OCI-LY7 (cell line): ENCODE results near the gene SMAD1. TPM values are rescaled to one million over a fixed set of nuclear protein-coding genes. Genes with fewer than 3 reads are reported as not detected.

ENCODE experiments used
- BruUV-seq: library from RNA; stranded (reverse); fragments of 400-500 nt; replicated peaks from 2 replicates; lab custom pipeline; 2021; lab: Mats Ljungman, UMichigan
- CTCF ChIA-PET: fragments of 300-600 bp; sonication (Branson Sonifier 250); formaldehyde crosslinking; loops from one replicate; lab custom pipeline; 2022; ENCODE audit warnings: antibody characterized with exemption; ENCODE audit not compliant: unreplicated experiment; lab: Charles Lee
- POLR2A ChIA-PET: fragments of 300-600 bp; sonication (Branson Sonifier 250); formaldehyde crosslinking; loops from one replicate; lab custom pipeline; 2022; ENCODE audit warnings: antibody characterized with exemption; lab: Charles Lee
- DNase-seq: peaks from one replicate; pipeline ENCODE4 v3.0.0-alpha.2; 2015; ENCODE audit warnings: low spot score
- H2AFZ ChIP-seq: fragments of 200-600 bp; sonication (generic), shearing (Covaris generic); 2 replicates; pipeline ENCODE4 v1.6.1; 2014; ENCODE audit warnings: mild to moderate bottlenecking, antibody characterized with exemption, low read length, moderate library complexity
- H3K27ac ChIP-seq: fragments of 200-600 bp; sonication (generic); 2 replicates; pipeline ENCODE4 v1.5.1; 2014; ENCODE audit warnings: mixed run types, low read depth, mild to moderate bottlenecking, moderate library complexity, low read length, inconsistent platforms; ENCODE audit not compliant: poor library complexity, severe bottlenecking
- H3K36me3 ChIP-seq: fragments of 200-600 bp; sonication (generic); 2 replicates; pipeline ENCODE4 v1.6.1; 2014; ENCODE audit warnings: mild to moderate bottlenecking, antibody characterized with exemption, low read length, moderate library complexity, mixed read lengths; ENCODE audit not compliant: insufficient read depth
- H3K4me1 ChIP-seq: fragments of 200-600 bp; sonication (generic); 2 replicates; pipeline ENCODE4 v1.5.1; 2014; ENCODE audit warnings: mild to moderate bottlenecking, low read length; ENCODE audit not compliant: insufficient read depth, poor library complexity, severe bottlenecking
- H3K4me2 ChIP-seq: fragments of 200-600 bp; sonication (generic); 2 replicates; pipeline ENCODE4 v1.6.1; 2014; ENCODE audit warnings: mild to moderate bottlenecking, low read length
- H3K4me3 ChIP-seq: fragments of 200-600 bp; sonication (generic); 2 replicates; pipeline ENCODE4 v1.5.1; 2014; ENCODE audit warnings: mild to moderate bottlenecking, low read depth, low read length; ENCODE audit not compliant: poor library complexity, severe bottlenecking
- H3K79me2 ChIP-seq: fragments of 200-600 bp; sonication (generic); 2 replicates; pipeline ENCODE4 v1.6.1; 2016; ENCODE audit warnings: low read depth, mild to moderate bottlenecking, low read length, moderate library complexity, mixed read lengths; ENCODE audit not compliant: insufficient read depth
- H3K9me2 ChIP-seq: fragments of 200-600 bp; sonication (generic); 2 replicates; pipeline ENCODE4 v1.6.1; 2016; ENCODE audit warnings: mild to moderate bottlenecking, low read length, mixed read lengths; ENCODE audit not compliant: insufficient read depth
- H3K9me3 ChIP-seq: fragments of 200-600 bp; sonication (generic); 2 replicates; pipeline ENCODE4 v1.6.1; 2014; ENCODE audit warnings: mild to moderate bottlenecking, mixed run types, low read length, mixed read lengths
- H4K20me1 ChIP-seq: fragments of 200-600 bp; sonication (generic); 2 replicates; pipeline ENCODE4 v1.6.1; 2014; ENCODE audit warnings: mild to moderate bottlenecking, antibody characterized with exemption, low read length, moderate library complexity, mixed read lengths; ENCODE audit not compliant: insufficient read depth
- EZH2phosphoT487 ChIP-seq: fragments of 200-600 bp; sonication (generic); IDR thresholded peaks from 2 replicates; pipeline ENCODE4 v1.6.1; 2018; ENCODE audit warnings: low read depth, borderline replicate concordance, mild to moderate bottlenecking, mixed run types, antibody characterized with exemption, low read length, moderate library complexity, mixed read lengths
- intact Hi-C: fragments of 100-400 bp; cut with micrococcal nuclease; formaldehyde crosslinking; loops from one replicate; pipeline ENCODE4 v1.10.0; 2022; ENCODE audit not compliant: unreplicated experiment
- total RNA-seq, 2 experiments: library from RNA; depleted of rRNA in 1 of 2; stranded (reverse); fragments of >200 nt in 1 of 2; shearing (Covaris generic) in 1 of 2; gene quantifications; 2 replicates each; pipeline ENCODE4 v1.2.3, GENCODE V29; 2014 to 2022
- TF ChIP-seq, protein P1 (sequence below): fragments of 200-600 bp; sonication (generic); conservative IDR thresholded peaks from 2 replicates; pipeline ENCODE4 v1.5.1; 2014; ENCODE audit warnings: mild to moderate bottlenecking, antibody characterized with exemption, low read length, moderate library complexity, mixed read lengths

Gene SMAD1
- total RNA-seq, 2 experiments from 2014 or later, result 39.9 to 60.9 TPM

DNA sequence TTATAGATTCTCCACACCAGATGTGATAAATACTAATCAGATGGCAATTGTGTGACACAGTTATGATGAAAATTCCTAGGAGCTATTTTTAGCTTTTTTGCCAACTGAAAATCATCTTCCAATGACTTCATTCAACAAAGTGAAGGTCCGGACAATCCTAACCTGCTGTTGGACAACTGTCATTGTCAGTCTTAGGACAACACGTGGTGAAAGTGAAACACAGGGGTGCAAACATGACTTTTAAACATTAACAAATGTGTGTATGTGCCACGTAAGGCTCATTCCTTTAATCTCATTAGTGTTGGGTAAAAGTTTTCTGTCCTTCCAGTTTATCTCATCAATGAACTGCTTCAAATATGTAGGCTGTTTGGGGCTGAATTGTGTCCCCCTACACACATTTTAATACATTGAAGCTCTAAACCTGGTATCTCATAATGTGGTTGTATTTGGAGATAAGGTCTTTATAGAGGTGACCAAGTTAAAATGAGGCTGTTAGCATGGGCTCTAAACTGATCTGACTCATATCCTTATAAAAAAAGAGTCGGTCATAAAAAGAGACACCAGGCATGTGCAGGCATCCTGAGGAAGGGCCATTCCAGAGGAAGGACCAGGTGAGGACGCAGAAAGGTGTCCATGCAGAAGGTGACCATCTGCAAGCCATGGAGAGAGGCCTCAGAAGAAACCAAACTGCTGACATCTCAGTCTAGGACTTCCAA, 41.2 kb upstream of the SMAD1 start:
- intact Hi-C loops, result no loop called here
- Histone ChIP-seq H3K4me3 (no peak overlapping the region), H3K9me3 (0 out of 2 replicates have a peak, but pooled peaks cover 3% of the 10 kb centered on the region), H3K79me2 (no peaks in the 10 kb centered on the region), H3K9me2 (no peaks in the 10 kb centered on the region), H4K20me1 (no peaks in the 10 kb centered on the region), H3K4me2 (no peak overlapping the region), H3K4me1 (no peaks in the 10 kb centered on the region), H3K27ac (no peak overlapping the region), H2AFZ (no peak overlapping the region; the same call in 1 of the 2 replicates), H3K36me3 (no peaks in the 10 kb centered on the region)
- POLR2A ChIA-PET, result interaction anchor here (0.7 to 0.8 kb wide), 2 partner anchors 31 to 45 kb away, joined by 4 to 7 read pairs; no protein-coding TSS in a partner anchor
- DNase-seq, result no peak
- no TSS peak for BruUV-seq
- CTCF ChIA-PET, result no interaction called here
- TF ChIP-seq EZH2phosphoT487, result no peak
- TF ChIP-seq, protein P1, sequence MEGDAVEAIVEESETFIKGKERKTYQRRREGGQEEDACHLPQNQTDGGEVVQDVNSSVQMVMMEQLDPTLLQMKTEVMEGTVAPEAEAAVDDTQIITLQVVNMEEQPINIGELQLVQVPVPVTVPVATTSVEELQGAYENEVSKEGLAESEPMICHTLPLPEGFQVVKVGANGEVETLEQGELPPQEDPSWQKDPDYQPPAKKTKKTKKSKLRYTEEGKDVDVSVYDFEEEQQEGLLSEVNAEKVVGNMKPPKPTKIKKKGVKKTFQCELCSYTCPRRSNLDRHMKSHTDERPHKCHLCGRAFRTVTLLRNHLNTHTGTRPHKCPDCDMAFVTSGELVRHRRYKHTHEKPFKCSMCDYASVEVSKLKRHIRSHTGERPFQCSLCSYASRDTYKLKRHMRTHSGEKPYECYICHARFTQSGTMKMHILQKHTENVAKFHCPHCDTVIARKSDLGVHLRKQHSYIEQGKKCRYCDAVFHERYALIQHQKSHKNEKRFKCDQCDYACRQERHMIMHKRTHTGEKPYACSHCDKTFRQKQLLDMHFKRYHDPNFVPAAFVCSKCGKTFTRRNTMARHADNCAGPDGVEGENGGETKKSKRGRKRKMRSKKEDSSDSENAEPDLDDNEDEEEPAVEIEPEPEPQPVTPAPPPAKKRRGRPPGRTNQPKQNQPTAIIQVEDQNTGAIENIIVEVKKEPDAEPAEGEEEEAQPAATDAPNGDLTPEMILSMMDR, result no peak

DNA sequence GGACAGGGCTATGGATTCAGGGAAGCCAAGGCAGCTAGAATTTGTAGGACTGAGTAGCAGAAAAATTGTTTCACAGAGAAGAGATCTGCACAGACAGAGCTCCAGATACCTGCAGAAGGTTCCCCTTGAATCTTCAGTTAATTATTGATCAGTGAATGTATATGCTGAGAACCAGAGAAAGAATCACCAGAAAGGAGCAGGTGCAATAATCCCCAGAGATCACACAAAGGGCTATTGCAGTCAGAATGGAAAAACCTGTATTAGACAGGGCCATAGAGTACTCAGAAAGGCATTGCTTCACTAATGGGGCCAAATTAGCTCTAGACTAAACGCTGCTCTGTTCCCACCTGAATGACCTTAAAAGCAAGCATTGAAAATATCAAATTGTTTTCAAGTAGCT, 35.5 kb upstream of the SMAD1 start:
- ChIA-PET CTCF (no interaction called here), POLR2A (no interaction called here)
- H3K4me1 ChIP-seq, result no peaks in the 10 kb centered on the region
- H2AFZ ChIP-seq, result no peak overlapping the region
- no peak overlapping the region for H3K4me2 ChIP-seq
- no peaks in the 10 kb centered on the region for H3K79me2 ChIP-seq
- H3K9me3 ChIP-seq, result peaks cover 7% of the 10 kb centered on the region; the same call in 1 of the 2 replicates
- no TSS peak for BruUV-seq
- intact Hi-C loops, result no loop called here
- H4K20me1 ChIP-seq, result no peaks in the 10 kb centered on the region
- no peaks in the 10 kb centered on the region for H3K36me3 ChIP-seq
- no peak for DNase-seq
- TF ChIP-seq EZH2phosphoT487, result no peak
- TF ChIP-seq, protein P1, result no peak
- no peaks in the 10 kb centered on the region for H3K9me2 ChIP-seq
- H3K27ac ChIP-seq, result no peak overlapping the region
- no peak overlapping the region for H3K4me3 ChIP-seq

DNA sequence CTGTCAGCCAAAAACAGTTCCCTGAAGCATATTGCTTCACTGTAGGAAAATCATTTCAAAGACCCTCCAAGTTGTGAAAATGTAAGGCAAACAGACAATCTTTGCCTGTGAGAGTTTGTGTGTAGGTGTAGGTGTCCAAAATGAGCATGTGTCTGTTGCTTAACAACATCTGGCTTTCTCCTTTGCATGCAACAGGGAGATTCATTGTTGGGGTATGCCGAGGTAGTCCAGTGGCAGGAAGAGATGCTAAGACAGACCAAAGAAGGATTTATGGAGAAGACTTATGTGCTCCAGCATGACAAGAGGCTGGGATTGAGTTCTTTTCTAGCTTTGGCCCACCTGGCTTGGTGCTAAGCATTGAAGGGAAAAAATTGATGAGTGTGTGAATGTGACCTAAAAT, 29.8 kb upstream of the SMAD1 start:
- Histone ChIP-seq H3K9me2 (no peaks in the 10 kb centered on the region), H3K9me3 (peaks cover 12% of the 10 kb centered on the region; the same call in 1 of the 2 replicates), H4K20me1 (no peaks in the 10 kb centered on the region), H3K4me3 (no peak overlapping the region), H3K4me2 (no peak overlapping the region), H3K4me1 (no peaks in the 10 kb centered on the region), H3K79me2 (no peaks in the 10 kb centered on the region), H3K36me3 (no peaks in the 10 kb centered on the region; the same call in 1 of the 2 replicates), H3K27ac (no peak overlapping the region), H2AFZ (no peak overlapping the region)
- no TSS peak for BruUV-seq
- intact Hi-C loops, result no loop called here
- TF ChIP-seq, protein P1, result no peak
- no peak for TF ChIP-seq EZH2phosphoT487
- POLR2A ChIA-PET, result no interaction called here
- CTCF ChIA-PET, result no interaction called here
- DNase-seq, result no peak
